ENCODE measurements around the gene VPS13A.

Gene VPS13A

GRCh38 chr9:77177143-77177893 lies at the start of gene VPS13A:
VPS13A (plus strand) TSS chr9:77177534; CDS start chr9:77177705, 171 bp downstream.
- peak; percentile 93 to 99 (median 99) for DNase-seq

- no peak for DNase-seq
Observed at GRCh38 chr9:77128125-77128789, 49.1 kb upstream of the VPS13A start.

GRCh38 chr9:77131399-77131798 lies 45.9 kb upstream of the VPS13A start:
- peak in 1 of 3 experiments; percentile 17 for DNase-seq

GRCh38 chr9:77133011-77133410 lies 44.3 kb upstream of the VPS13A start:
- no peak for DNase-seq

GRCh38 chr9:77142366-77142765 lies 35.0 kb upstream of the VPS13A start:
- DNase-seq: peak in 1 of 3 experiments; percentile 75

GRCh38 chr9:77149879-77150278 lies 27.5 kb upstream of the VPS13A start:
- no peak for DNase-seq

- DNase-seq: no peak
Observed at GRCh38 chr9:77152289-77152688, 25.0 kb upstream of the VPS13A start.

GRCh38 chr9:77156646-77157371 lies 20.5 kb upstream of the VPS13A start:
- DNase-seq: peak in 2 of 3 experiments; percentile 6 to 57

- DNase-seq: no peak
Observed at GRCh38 chr9:77158772-77159513, 18.4 kb upstream of the VPS13A start.

GRCh38 chr9:77161191-77161590 lies 16.1 kb upstream of the VPS13A start:
- no peak for DNase-seq

GRCh38 chr9:77161966-77162365 lies 15.4 kb upstream of the VPS13A start:
- DNase-seq: peak in 1 of 3 experiments; percentile 26

- no peak for DNase-seq
Observed at GRCh38 chr9:77162366-77162765, 15.0 kb upstream of the VPS13A start.

GRCh38 chr9:77163884-77164283 lies 13.4 kb upstream of the VPS13A start:
- no peak for DNase-seq

- DNase-seq: no peak
Observed at GRCh38 chr9:77166193-77166592, 11.1 kb upstream of the VPS13A start.

GRCh38 chr9:77170991-77171699 lies 6.2 kb upstream of the VPS13A start:
- peak in 2 of 3 experiments; percentile 37 to 60 for DNase-seq

- DNase-seq: no peak
Observed at GRCh38 chr9:77175151-77175550, 2.2 kb upstream of the VPS13A start.

- peak in 1 of 3 experiments; percentile 31 for DNase-seq
Observed at GRCh38 chr9:77176106-77176505, 1.2 kb upstream of the VPS13A start.

GRCh38 chr9:77176686-77177142 lies 620 bp upstream of the VPS13A start:
- DNase-seq: no peak

- DNase-seq: peak; percentile 3 to 86 (median 85)
Observed at GRCh38 chr9:77177894-77178794, 810 bp downstream of the VPS13A start.

GRCh38 chr9:77180056-77180455 lies 2.7 kb downstream of the VPS13A start:
- DNase-seq: no peak

GRCh38 chr9:77183581-77183980 lies 6.2 kb downstream of the VPS13A start:
- DNase-seq: peak in 1 of 3 experiments; percentile 31

Measured in NCI-H1417 (cell line).